Measurements from ENCODE around the gene ATL2. TPM values are rescaled to one million over a fixed set of nuclear protein-coding genes. Genes with fewer than 3 reads are reported as not detected.
"Not testable (repeated sequence)": the region's sequence is repeated elsewhere in the genome, so short reads cannot be mapped to it uniquely, and the experiment has no call there.

Gene ATL2
- total RNA-seq, 1 donor from 2014 or later: 144 TPM

DNA sequence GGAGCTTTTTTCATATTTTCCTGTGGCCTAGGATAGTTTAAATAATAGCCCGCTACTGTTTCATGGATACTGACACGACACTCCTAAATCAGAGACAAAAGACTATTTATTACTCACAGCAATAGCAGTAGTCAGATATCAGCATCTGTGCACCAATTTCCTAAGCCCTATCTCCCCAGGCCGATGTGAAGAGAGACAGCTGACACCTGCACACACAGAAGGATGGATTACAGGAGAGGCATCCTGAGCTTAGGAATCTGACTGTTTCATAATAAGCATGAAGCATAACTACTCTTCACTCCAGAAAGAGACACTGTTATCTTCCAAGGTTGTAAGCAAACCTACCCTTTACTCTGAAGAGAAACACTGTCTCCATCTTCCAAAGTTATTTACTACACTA, 105.4 kb downstream of the ATL2 start:
- DNase-seq: no peak

DNA sequence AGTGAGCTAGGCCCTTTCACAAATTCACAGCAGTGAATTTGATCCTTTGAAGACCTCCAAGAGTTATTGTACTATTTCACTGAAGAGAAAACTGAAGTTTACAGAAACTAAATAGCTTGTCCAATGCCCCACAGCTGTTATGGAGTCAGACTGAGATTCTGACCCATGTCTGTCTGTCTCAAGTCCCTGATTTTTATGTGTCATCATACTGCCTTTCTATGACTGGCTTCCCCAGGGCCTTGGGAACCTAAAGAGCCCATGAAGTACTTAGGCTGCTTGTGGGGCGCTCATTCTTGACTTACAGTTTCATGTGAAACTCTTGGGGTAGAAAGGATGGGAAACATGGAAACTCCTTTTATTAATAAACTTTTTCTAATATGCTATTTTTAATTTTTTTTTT, 107.7 kb downstream of the ATL2 start:
- DNase-seq: no peak

- DNase-seq: no peak
Measured at GRCh38 chr2:38268691-38269327, 108.3 kb downstream of the ATL2 start.

DNA sequence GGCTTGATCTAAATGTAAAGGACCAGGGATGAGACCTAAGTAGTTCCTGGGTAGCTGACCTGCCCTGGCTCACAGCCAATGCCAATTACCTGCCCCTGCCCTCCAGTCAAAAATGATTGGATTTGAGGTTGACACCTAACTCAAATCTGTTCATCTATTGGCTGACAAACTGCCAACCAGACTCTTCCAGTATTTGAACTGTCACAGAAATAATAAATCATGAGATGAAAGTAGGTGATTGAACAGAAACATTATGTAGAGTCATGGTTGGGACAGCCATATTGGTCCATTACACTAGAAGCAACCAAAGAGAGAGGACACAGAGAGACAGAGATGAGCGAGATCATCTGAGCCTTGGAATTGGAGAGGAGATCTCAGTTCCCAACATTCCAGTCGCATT, 109.1 kb downstream of the ATL2 start:
- no peak for DNase-seq

DNA sequence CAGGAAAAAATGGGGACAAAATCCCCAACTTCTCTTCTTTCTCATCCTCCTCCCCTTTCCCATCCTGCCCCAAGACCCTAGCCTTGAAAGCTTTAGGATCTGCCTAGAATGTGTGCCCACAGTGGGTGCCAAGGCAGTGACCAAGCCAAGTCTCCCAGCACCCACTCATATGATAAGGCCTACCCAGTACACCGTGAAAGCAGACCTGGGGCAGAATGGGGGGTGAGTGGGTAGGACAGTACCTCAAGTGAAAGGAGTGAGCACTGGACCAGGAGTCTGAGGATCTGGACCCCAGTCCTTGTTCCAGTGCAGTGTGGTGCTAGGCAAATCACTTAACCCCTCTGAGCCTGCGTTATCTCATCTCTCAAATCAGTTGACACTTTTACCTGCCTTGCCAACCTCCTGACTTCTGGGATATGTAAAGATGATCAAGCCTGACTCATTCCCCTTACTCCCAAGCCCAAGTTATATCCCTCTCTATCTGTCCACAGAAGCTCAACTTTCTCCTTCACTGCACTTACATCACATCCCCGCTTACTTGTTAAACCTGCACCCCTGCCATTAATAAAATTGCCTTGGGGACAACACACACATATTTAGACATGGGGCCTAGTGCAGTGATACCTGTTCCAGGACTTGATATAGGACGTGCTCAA, 109.7 kb downstream of the ATL2 start:
- no peak for DNase-seq

DNA sequence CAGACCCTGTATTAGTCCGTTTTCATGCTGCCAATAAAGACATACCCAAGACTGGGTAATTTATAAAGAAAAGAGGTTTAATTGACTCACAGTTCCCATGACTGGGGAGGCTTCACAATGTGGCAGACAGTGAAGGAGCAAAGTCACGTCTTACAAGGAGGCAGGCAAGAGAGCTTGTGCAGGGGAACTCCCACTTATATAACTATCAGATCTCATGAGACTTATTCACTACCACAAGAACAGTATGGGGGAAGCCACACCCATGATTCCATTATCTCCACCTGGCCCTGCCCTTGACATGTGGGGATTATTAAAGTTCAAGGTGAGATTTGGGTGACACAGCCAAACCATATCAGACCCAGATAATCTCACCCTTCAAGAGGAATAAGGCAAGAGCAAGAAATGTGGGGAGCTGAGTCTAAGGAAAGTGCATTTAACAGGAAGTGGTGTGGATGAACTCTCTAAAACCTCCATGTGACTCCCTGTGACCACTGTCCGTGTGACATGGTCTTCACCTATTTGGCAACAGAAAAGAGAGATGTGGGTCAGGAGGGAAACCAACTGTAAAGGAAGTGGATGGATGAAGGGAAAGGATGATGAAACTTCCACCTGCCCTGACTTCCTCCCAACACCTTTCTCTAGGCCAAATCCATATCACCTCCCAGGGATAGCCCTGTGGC, 110.6 kb downstream of the ATL2 start:
- DNase-seq: no peak

GRCh38 chr2:38265461-38265860, 111.6 kb downstream of the ATL2 start:
- no peak for DNase-seq

- no peak for DNase-seq
Measured at GRCh38 chr2:38264396-38265221, 112.5 kb downstream of the ATL2 start.

DNA sequence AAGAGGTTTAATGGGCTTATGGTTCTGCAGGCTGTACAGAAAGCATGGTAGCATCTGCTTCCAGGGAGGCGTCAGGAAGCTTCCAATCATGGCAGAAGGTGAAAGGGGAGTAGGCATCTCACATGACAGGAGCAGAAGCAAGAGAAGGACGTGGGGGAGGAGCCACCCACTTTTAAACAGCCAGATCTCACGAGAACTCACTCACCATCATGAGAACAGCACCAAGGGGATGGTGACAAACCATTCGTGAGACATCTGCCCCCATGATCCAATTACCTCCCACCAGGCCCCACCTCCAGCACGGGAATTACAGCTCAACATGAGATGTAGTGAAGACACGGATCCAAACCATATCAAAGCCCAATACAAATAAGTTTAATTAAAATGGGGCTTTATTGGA, 113.8 kb downstream of the ATL2 start:
- no peak for DNase-seq

DNA sequence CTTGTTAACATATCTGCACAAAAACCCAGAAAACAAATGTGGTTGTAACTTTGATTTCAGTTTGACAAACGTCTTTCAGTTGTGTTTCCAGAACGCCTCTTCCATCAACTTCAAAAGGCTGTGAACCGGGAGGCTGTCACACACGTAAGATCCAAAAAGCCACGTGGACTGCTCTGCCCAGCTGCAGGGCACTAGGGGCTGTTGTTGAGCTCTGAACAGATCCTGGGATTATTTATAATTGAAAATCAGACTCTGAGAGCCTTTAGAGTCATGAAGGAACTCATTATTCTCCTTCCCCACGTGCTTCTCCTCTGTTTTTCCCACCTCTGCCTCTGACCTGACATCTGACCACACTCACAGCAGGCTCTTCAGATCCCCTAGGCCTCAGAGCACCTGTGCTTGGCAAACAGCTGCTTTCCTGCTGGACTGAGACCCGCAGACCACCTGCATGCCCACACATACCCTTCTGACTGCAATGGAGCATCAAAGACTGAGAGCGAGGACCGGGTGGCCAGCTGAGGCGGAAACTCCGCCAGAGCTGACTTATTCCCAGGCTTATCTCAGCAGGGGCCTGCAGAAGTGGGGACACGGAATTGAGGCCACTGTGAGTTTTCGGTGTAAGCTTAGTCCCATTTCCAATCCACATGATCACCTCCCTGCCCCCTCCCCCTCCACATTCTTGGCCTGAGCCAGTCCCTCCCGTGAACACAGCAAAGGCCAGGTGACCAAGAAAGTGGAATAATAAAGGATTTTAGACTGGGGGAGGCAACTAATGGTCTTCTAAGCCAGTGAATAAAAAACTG, 114.8 kb downstream of the ATL2 start:
- no peak for DNase-seq

DNA sequence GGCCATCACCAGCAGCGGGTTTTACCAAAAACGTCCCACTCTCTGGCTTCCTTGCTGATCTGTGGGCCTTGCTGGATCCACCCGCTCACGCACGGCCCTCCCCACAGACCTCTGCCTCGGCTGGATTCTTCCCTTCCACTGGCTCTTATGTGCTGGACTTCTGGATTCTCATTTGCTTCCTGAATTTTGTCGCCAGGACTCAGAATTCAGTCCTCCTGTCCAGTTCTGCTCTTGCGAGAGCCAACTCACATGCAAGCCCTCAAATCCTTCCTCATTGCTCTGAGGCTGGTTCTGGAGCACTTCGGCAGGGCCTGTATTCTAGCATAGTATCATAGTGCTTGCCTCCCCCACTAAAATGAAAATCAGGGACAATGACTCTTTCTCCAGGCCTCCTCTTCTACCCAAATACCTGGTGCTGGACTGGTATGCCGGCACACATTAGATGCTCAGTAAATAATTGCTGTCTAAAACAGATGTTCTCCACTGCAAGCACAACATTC, 115.5 kb downstream of the ATL2 start:
- no peak for DNase-seq

DNA sequence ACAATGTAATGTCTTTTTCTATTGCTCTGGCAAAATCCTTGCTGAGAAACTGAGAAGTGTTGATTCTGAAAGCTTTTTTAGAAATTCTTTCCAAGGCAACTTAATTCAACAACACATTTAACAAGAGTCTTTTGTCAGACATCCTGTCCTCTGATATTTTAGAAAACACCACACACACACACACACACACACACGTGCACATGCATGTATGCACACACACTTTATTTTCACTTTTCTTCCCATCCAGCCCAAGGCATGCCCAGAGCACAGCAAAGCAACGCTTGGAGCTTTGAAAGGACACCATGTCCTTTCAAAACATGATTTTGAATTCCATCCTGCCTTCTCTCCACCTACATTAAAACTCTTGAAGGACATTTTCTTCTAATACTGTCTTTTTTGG, 116.1 kb downstream of the ATL2 start:
- DNase-seq: no peak

DNA sequence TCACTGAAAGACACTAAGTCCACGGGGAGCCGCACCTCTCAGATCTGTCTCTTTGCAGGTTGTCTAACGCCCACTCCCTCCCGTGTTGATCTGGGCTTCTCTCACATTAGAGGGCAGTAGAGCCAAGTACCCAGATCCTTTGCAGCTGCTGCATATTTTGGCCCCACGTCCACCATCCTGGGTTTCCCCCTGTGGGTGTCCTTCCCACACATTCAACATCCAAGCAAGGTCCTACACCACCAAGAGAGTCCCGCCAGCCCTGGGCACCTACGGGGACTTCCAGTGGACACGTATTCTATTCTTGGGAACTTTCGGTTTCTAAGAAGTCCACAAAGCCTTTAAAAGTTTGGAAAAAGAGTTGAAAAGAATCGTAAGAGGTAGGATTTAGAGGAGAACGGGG, 116.6 kb downstream of the ATL2 start:
- no peak for DNase-seq

- DNase-seq: no peak
Measured at GRCh38 chr2:38259311-38259710, 117.8 kb downstream of the ATL2 start.

GRCh38 chr2:38257680-38258079, 119.4 kb downstream of the ATL2 start:
- DNase-seq: not testable (repeated sequence)

DNA sequence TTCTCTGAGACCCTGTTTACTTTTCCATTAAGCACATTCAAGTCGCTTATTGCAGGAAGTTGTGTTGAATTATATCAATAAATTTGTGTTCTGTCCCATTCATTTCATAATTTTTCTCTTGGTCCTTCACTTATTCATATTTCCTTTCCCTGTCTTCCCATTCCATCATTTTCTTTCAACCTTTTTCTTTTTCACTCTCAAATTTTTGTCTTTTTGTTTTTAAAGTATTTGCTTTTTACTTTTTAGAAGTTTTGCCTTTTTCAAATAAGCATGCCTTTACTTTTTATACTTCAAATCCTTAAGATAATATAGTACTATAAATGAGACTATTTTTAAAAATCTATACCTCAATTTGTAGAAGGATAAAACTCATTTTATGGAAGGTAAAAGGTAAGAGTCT, 120.5 kb downstream of the ATL2 start:
- no peak for DNase-seq

GRCh38 chr2:38255211-38255610, 121.9 kb downstream of the ATL2 start:
- no peak for DNase-seq

DNA sequence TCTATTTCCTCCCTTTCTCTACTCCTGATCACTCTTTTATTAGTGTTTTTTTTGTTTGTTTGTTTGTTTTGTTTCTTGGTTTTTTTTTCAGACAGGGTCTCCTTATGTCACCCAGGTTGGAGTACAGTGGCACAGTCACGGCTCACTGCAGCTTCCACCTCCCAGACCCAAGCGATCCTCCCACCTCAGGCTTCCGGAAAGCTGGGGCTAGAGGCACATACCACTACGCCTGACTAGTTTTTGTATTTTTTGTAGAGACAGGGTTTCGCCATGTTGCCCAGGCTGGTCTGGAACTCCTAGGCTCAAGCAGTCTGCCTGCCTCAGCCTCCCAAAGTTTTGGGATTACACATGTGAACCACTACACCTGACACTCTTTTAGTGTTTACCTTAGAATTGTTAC, 122.3 kb downstream of the ATL2 start:
- no peak for DNase-seq

GRCh38 chr2:38251940-38252339, 125.1 kb downstream of the ATL2 start:
- DNase-seq: no peak

- no peak for DNase-seq
Measured at GRCh38 chr2:38248707-38249106, 128.4 kb downstream of the ATL2 start.

GRCh38 chr2:38248255-38248654, 128.8 kb downstream of the ATL2 start:
- DNase-seq: no peak

GRCh38 chr2:38246105-38246504, 131.0 kb downstream of the ATL2 start:
- DNase-seq: no peak
